ENCODE measurements around the gene PTK6. TPM values are rescaled to one million over a fixed set of nuclear protein-coding genes. Genes with fewer than 3 reads are reported as not detected.

The PTK6 gene
- total RNA-seq, 2 donors from 2014 or later: 0.56 TPM; not detected in 1

DNA sequence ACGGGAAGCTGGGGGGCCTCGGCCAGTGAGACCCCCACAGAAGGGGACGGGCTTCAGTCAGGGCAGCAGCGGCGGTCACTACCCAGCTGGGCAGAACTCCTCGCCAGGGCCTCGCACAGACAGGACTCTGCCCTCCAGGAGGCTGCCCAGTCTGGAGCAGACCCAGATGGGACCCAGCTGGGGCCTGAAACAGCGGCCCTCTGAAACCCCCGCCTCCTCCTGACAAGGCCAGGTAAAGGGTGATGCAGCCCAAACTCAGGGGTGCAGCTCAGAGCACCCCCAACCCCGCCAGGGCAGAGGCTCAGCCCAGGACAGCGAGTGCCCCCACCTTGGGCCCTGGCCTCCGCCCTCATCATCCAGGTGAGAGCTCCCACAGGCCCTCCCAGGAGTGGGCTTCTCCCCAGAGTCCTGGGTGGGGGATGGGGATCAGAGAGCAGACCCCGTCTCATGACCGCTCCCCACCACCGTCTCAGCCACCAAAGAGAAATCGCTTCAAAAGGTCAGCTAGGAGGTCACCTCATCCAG lies 40.5 kb downstream of the PTK6 start:
- ATAC-seq (ENCODE audit: insufficient number of reproducible peaks, low FRiP score, low read depth) (no peak), DNase-seq (ENCODE audit: low spot score) (no peak)
- peak overlapping the region; percentile 68 for H3K4me3 ChIP-seq
- no peaks in the 10 kb centered on the region for H3K27me3 ChIP-seq (replicated peaks; ENCODE audit: insufficient read depth)
- TF ChIP-seq, protein P1, sequence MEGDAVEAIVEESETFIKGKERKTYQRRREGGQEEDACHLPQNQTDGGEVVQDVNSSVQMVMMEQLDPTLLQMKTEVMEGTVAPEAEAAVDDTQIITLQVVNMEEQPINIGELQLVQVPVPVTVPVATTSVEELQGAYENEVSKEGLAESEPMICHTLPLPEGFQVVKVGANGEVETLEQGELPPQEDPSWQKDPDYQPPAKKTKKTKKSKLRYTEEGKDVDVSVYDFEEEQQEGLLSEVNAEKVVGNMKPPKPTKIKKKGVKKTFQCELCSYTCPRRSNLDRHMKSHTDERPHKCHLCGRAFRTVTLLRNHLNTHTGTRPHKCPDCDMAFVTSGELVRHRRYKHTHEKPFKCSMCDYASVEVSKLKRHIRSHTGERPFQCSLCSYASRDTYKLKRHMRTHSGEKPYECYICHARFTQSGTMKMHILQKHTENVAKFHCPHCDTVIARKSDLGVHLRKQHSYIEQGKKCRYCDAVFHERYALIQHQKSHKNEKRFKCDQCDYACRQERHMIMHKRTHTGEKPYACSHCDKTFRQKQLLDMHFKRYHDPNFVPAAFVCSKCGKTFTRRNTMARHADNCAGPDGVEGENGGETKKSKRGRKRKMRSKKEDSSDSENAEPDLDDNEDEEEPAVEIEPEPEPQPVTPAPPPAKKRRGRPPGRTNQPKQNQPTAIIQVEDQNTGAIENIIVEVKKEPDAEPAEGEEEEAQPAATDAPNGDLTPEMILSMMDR (IDR thresholded peaks at IDR 0.05): no peak
- no peaks in the 10 kb centered on the region for H3K9me3 ChIP-seq
- no peaks in the 10 kb centered on the region for H3K36me3 ChIP-seq
- no peak overlapping the region for H3K27ac ChIP-seq
- peaks cover 5 to 24% of the 10 kb centered on the region in 2 donors for H3K4me1 ChIP-seq (ENCODE audit: control insufficient read depth in 1 of 2, low read depth in 2 of 2)

DNA sequence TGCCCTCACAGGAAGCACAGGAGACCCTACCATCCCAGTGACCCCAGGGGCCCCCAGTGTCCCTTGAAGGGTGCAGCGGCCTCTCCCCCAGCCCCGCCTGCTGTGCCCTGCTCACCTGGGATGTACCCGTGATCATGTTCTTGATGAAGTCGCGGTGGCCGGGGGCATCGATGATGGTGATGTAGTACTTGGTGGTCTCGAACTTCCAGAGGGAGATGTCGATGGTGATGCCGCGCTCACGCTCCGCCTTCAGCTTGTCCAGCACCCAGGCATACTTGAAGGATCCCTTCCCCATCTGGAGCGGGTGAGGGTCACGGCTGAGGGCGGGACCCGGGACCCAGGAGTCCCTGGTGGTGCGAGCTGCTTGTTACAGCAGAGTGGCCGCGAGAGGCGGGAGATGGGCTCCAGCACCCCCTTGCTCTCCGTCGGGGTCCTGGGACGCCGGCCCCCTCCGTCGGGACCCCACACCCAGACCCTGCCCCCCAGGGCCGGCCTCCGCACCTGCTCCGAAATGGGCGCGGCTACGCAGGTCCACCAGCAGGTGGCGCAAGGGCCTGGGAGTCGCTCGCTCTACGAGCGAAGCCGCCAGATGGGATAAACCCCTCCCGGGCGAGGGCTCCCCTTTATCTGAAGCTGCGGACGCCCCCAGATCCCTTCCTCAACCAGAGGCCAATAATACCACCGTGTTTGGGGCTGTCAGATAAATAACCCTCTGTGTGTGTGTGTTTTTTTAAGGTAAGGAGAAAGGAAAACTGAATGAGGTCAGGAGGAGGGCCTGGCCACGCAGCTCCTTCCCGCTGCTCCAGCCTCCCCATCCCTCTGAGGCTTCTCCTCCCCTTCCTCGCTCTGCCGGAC lies 41.2 kb downstream of the PTK6 start:
- TF ChIP-seq, protein P1 (IDR thresholded peaks at IDR 0.05): peak; percentile 93
- DNase-seq (ENCODE audit: low spot score) (no peak), ATAC-seq (ENCODE audit: insufficient number of reproducible peaks, low FRiP score, low read depth) (no peak)
- H3K27me3 ChIP-seq (replicated peaks; ENCODE audit: insufficient read depth): no peaks in the 10 kb centered on the region
- H3K27ac ChIP-seq: no peak overlapping the region
- peak overlapping the region; percentile 68 for H3K4me3 ChIP-seq
- H3K9me3 ChIP-seq: no peaks in the 10 kb centered on the region
- peaks cover 5 to 24% of the 10 kb centered on the region in 2 donors for H3K4me1 ChIP-seq (ENCODE audit: control insufficient read depth in 1 of 2, low read depth in 2 of 2)
- no peaks in the 10 kb centered on the region for H3K36me3 ChIP-seq

DNA sequence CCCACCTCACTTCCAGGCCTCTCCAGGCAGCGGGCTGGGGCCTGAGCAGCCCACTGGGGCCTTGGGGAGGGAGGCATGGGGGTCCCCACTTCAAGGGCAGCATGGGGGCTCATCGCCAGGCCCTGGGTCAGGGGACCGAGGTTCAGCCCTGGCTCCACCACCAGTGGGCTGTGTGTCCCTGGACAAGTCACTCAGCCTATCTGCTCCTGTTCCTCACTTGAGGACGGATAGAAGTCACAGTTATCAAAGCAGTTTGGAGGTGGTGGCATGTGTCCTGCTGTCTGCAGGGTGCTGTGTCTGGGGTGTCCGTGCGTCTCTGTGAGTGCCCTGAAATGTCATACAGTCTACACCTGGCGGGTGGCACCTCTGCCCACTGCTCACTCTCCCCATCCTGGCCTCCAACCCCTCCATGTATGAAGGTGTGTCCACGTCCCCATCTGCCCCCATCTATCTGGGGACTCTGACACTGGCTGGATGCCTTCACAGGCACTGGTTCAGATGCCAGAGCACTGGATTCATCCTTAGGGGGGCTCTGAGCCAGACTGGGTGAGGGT lies 41.9 kb downstream of the PTK6 start:
- H3K27me3 ChIP-seq (replicated peaks; ENCODE audit: insufficient read depth): no peaks in the 10 kb centered on the region
- ATAC-seq (ENCODE audit: insufficient number of reproducible peaks, low FRiP score, low read depth) (no peak), DNase-seq (ENCODE audit: low spot score) (no peak)
- no peaks in the 10 kb centered on the region for H3K36me3 ChIP-seq
- no peak overlapping the region for H3K4me3 ChIP-seq
- H3K9me3 ChIP-seq: no peaks in the 10 kb centered on the region
- TF ChIP-seq, protein P1 (IDR thresholded peaks at IDR 0.05): no peak
- no peak overlapping the region for H3K27ac ChIP-seq
- peaks cover 5 to 24% of the 10 kb centered on the region in 2 donors for H3K4me1 ChIP-seq (ENCODE audit: control insufficient read depth in 1 of 2, low read depth in 2 of 2)

DNA sequence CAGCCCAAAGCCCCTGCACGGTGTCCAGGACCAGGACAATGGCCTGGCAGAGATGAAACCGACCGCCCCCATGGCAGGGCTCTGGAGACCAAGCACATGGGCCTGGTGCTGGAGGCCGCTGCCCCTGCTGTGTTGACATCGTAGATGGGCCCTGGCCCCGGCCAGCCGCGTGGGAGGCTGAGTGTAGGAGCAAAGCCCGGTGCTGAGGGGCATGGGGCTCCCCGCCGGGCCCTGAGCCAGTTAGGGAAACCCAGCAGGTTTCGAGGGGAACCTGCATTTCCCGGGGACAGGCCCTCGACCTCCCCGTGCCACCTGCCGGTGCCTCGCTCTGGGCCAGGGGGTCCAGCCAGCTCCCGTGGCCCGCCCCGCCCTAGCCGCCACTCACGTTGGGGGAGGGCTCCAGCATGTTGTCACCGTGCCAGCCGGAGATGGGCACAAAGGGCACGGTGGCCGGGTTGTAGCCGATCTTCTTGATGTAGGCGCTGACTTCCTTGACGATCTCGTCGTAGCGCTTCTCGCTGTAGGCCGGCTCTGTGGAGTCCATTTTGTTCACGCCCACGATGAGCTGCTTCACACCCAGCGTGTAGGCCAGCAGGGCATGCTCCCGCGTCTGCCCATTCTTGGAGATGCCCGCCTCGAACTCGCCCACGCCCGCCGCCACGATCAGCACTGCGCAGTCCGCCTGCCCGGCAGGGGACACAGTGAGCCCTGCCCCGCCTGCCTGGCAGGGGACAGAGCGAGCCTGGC lies 42.6 kb downstream of the PTK6 start:
- Histone ChIP-seq H3K27me3 (replicated peaks; ENCODE audit: insufficient read depth) (no peaks in the 10 kb centered on the region), H3K9me3 (no peaks in the 10 kb centered on the region), H3K4me3 (no peak overlapping the region), H3K27ac (no peak overlapping the region), H3K36me3 (no peaks in the 10 kb centered on the region), H3K4me1 (ENCODE audit: control insufficient read depth in 1 of 2, low read depth in 2 of 2) (peaks cover 5 to 23% of the 10 kb centered on the region in 2 donors)
- TF ChIP-seq, protein P1 (IDR thresholded peaks at IDR 0.05): no peak
- no peak for DNase-seq (ENCODE audit: low spot score)
- no peak for ATAC-seq (ENCODE audit: insufficient number of reproducible peaks, low FRiP score, low read depth)

DNA sequence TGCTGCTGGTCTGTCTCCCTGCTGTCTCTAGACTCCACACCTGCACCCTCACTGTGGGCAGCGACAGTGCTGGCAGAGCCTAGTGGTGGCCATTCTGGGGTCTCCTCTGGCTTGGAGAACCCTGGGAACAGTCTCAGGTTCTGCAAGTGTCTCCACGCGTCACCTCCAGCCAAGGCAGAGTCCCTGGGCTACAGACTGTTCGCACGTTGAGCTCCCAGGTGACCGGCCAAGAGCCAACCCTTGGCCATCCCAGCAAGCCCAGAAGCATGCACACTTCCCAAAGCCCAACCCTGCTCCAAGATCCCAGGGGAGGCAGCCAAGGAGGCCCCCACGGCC lies 43.1 kb downstream of the PTK6 start:
- TF ChIP-seq, protein P1 (IDR thresholded peaks at IDR 0.05): no peak
- Histone ChIP-seq H3K27ac (no peak overlapping the region), H3K9me3 (no peaks in the 10 kb centered on the region), H3K4me3 (no peak overlapping the region), H3K27me3 (replicated peaks; ENCODE audit: insufficient read depth) (no peaks in the 10 kb centered on the region), H3K36me3 (no peaks in the 10 kb centered on the region), H3K4me1 (ENCODE audit: control insufficient read depth in 1 of 2, low read depth in 2 of 2) (peaks cover 5 to 19% of the 10 kb centered on the region in 2 donors)
- ATAC-seq (ENCODE audit: insufficient number of reproducible peaks, low FRiP score, low read depth): no peak
- DNase-seq (ENCODE audit: low spot score): no peak
